ENCODE data around the gene CDHR5.

Gene CDHR5

GRCh38 chr11:569158-569885 is 55.4 kb downstream of the CDHR5 start:
- CTCF ChIA-PET, result interaction anchor here (1.1 to 5.8 kb wide), 2 partner anchors 14 to 34 kb away, joined by 3 to 36 read pairs; no protein-coding TSS in a partner anchor
- POLR2A ChIA-PET, result no interaction called here
- TF ChIP-seq, protein P1, sequence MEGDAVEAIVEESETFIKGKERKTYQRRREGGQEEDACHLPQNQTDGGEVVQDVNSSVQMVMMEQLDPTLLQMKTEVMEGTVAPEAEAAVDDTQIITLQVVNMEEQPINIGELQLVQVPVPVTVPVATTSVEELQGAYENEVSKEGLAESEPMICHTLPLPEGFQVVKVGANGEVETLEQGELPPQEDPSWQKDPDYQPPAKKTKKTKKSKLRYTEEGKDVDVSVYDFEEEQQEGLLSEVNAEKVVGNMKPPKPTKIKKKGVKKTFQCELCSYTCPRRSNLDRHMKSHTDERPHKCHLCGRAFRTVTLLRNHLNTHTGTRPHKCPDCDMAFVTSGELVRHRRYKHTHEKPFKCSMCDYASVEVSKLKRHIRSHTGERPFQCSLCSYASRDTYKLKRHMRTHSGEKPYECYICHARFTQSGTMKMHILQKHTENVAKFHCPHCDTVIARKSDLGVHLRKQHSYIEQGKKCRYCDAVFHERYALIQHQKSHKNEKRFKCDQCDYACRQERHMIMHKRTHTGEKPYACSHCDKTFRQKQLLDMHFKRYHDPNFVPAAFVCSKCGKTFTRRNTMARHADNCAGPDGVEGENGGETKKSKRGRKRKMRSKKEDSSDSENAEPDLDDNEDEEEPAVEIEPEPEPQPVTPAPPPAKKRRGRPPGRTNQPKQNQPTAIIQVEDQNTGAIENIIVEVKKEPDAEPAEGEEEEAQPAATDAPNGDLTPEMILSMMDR (IDR thresholded peaks at IDR 0.05; ENCODE audit: control extremely low read depth, extremely low read depth, low read depth, missing control alignments), result no peak
- no peak for DNase-seq (ENCODE audit: extremely low spot score)

GRCh38 chr11:568306-569157 is 56.2 kb downstream of the CDHR5 start:
- ChIA-PET CTCF (interaction anchor here (1.1 to 5.8 kb wide), 3 partner anchors 13 to 49 kb away, joined by 3 to 36 read pairs (median 3); no protein-coding TSS in a partner anchor), POLR2A (no interaction called here)

DNA sequence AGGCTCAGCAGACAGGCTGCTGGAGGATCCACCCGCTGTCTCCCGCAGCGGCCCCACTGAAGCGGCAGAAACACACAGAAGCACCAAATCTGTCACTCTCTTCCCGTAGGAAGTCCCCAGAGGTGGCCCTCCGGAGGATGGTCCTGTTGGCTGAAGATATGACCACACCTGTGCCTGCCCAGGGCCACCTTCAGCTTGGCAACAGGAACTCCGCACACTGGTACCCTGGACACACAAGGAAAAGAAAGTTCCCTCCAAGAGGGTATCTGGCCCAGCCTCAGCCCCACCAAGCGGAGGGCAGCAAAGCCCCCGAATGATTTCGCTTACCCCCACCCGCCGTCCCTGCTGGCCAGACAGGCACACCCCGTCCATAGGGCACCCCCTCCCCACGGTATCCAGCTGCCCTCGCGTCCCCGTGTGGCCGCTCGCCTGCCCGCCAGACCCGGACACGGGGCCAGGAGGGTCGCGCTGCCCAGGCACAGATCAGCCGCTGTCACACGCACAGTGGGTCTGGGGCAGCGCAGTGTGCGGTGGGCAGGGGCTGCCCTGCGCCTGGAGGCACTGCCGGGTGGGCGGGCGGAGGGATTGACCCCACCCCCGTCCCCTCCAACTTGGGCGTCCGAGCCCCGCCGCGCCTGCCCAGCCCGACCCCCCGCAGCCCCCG is 57.0 kb downstream of the CDHR5 start:
- CTCF ChIA-PET, result interaction anchor here (1.2 to 5.8 kb wide), 2 partner anchors 12 to 49 kb away, joined by 3 to 36 read pairs; no protein-coding TSS in a partner anchor

More at GRCh38 chr11:568306-569157, 56.2 kb downstream of the CDHR5 start:
- TF ChIP-seq, protein P1 (IDR thresholded peaks at IDR 0.05; ENCODE audit: control extremely low read depth, extremely low read depth, low read depth, missing control alignments), result no peak
- DNase-seq (ENCODE audit: extremely low spot score), result peak; percentile 97

GRCh38 chr11:567011-567628 is 57.6 kb downstream of the CDHR5 start:
- TF ChIP-seq, protein P1 (IDR thresholded peaks at IDR 0.05; ENCODE audit: control extremely low read depth, extremely low read depth, low read depth, missing control alignments), result no peak
- CTCF ChIA-PET, result interaction anchor here (1.2 to 5.8 kb wide), 2 partner anchors 11 to 48 kb away, joined by 3 to 36 read pairs; no protein-coding TSS in a partner anchor
- POLR2A ChIA-PET, result no interaction called here
- DNase-seq (ENCODE audit: extremely low spot score), result no peak

More for the DNA sequence above, 57.0 kb downstream of the CDHR5 start:
- TF ChIP-seq, protein P1 (IDR thresholded peaks at IDR 0.05; ENCODE audit: control extremely low read depth, extremely low read depth, low read depth, missing control alignments), result no peak
- POLR2A ChIA-PET, result no interaction called here
- no peak for DNase-seq (ENCODE audit: extremely low spot score)

Data from GM10248 (cell line).